Astrocyte (in vitro differentiated cells and primary cell): ENCODE data around the gene SPNS2. TPM values are rescaled to one million over a fixed set of nuclear protein-coding genes. Genes with fewer than 3 reads are reported as not detected.

Experiments used
- DNase-seq: peaks from one replicate; pipeline ENCODE4 v3.0.0-alpha.2; 2010; ENCODE audit warnings: low read depth
- FAIRE-seq: peaks from 2 replicates; lab custom pipeline; 2011; peaks lifted over from hg19 to GRCh38; lab: Jason Lieb, UNC
- H2AFZ ChIP-seq: 2 replicates; pipeline ENCODE4 v1.6.0; 2012; ENCODE audit warnings: low read depth, low read length, inconsistent platforms
- H3K27ac ChIP-seq: 2 replicates; pipeline ENCODE4 v1.5.1; 2011; ENCODE audit warnings: low read depth, low read length, inconsistent platforms
- H3K27me3 ChIP-seq: 2 replicates; pipeline ENCODE4 v1.6.0; 2011; ENCODE audit warnings: low read length, inconsistent platforms; ENCODE audit not compliant: insufficient read depth
- H3K36me3 ChIP-seq: 2 replicates; pipeline ENCODE4 v1.5.1; 2011; ENCODE audit warnings: low read length, inconsistent platforms; ENCODE audit not compliant: insufficient read depth
- H3K4me1 ChIP-seq: 2 replicates; pipeline ENCODE4 v1.5.1; 2011; ENCODE audit warnings: low read length, inconsistent platforms; ENCODE audit not compliant: insufficient read depth
- H3K4me2 ChIP-seq: 2 replicates; pipeline ENCODE4 v1.6.0; 2012; ENCODE audit warnings: low read length, inconsistent platforms
- H3K4me3 ChIP-seq: 2 replicates; pipeline ENCODE4 v1.5.1; 2011; ENCODE audit warnings: low read depth, mild to moderate bottlenecking, low read length, inconsistent platforms; ENCODE audit not compliant: insufficient read depth
- H3K79me2 ChIP-seq: 2 replicates; pipeline ENCODE4 v1.6.0; 2012; ENCODE audit warnings: mild to moderate bottlenecking, low read length, inconsistent platforms; ENCODE audit not compliant: insufficient read depth
- H3K9ac ChIP-seq: 2 replicates; pipeline ENCODE4 v1.6.0; 2012; ENCODE audit warnings: mild to moderate bottlenecking, low read length, inconsistent platforms
- H3K9me3 ChIP-seq: 2 replicates; pipeline ENCODE4 v1.5.1; 2012; ENCODE audit warnings: low read depth, mild to moderate bottlenecking, low read length, inconsistent platforms; ENCODE audit not compliant: insufficient read depth
- H4K20me1 ChIP-seq: 2 replicates; pipeline ENCODE4 v1.6.0; 2012; ENCODE audit warnings: low read length, inconsistent platforms; ENCODE audit not compliant: insufficient read depth
- H3K27ac Mint-ChIP-seq: one replicate; pipeline ENCODE4 v1.8.0; 2021; ENCODE audit warnings: mild to moderate bottlenecking, mixed read lengths; ENCODE audit not compliant: unreplicated experiment
- H3K27me3 Mint-ChIP-seq: one replicate; pipeline ENCODE4 v1.8.0; 2021; ENCODE audit warnings: low read depth, mixed read lengths; ENCODE audit not compliant: unreplicated experiment
- H3K36me3 Mint-ChIP-seq: one replicate; pipeline ENCODE4 v1.8.0; 2021; ENCODE audit warnings: low read depth, mixed read lengths; ENCODE audit not compliant: unreplicated experiment
- H3K4me1 Mint-ChIP-seq: one replicate; pipeline ENCODE4 v1.8.0; 2021; ENCODE audit warnings: low read depth, mixed read lengths; ENCODE audit not compliant: unreplicated experiment
- H3K4me3 Mint-ChIP-seq: one replicate; pipeline ENCODE4 v1.8.0; 2021; ENCODE audit warnings: mild to moderate bottlenecking, moderate library complexity, mixed read lengths; ENCODE audit not compliant: unreplicated experiment
- H3K9me3 Mint-ChIP-seq: one replicate; pipeline ENCODE4 v1.8.0; 2021; ENCODE audit warnings: mild to moderate bottlenecking, mixed read lengths; ENCODE audit not compliant: unreplicated experiment
- CTCF ChIP-seq: IDR thresholded peaks from 2 replicates; pipeline ENCODE4 v1.5.1; 2011; ENCODE audit warnings: low read depth, mild to moderate bottlenecking, inconsistent platforms, low read length, moderate library complexity; ENCODE audit not compliant: insufficient read depth
- EZH2 ChIP-seq: IDR thresholded peaks from 2 replicates; pipeline ENCODE4 v1.6.1; 2012; ENCODE audit warnings: mild to moderate bottlenecking, low read length, inconsistent platforms; ENCODE audit not compliant: insufficient read depth
- total RNA-seq: library from RNA; stranded (reverse); gene quantifications from 2 replicates; pipeline ENCODE4 v1.2.1, GENCODE V29; 2021

Gene SPNS2
- total RNA-seq, 1 donor from 2014 or later: 4.3 TPM

- peaks cover 2% of the 10 kb centered on the region for H3K4me1 Mint-ChIP-seq
- FAIRE-seq (no peak), DNase-seq (no peak)
- TF ChIP-seq EZH2: no peak
- no peak for TF ChIP-seq CTCF
- H3K27ac Mint-ChIP-seq: no peak overlapping the region
- no peak overlapping the region for H3K27ac ChIP-seq
- no peak overlapping the region for H2AFZ ChIP-seq
- no peak overlapping the region for H3K4me3 ChIP-seq
- H3K9me3 Mint-ChIP-seq: no peaks in the 10 kb centered on the region
- no peak overlapping the region for H3K4me3 Mint-ChIP-seq
- H3K27me3 Mint-ChIP-seq: peaks cover 18% of the 10 kb centered on the region
- no peaks in the 10 kb centered on the region for H3K27me3 ChIP-seq
- no peak overlapping the region for H3K9ac ChIP-seq
- no peaks in the 10 kb centered on the region for H3K36me3 ChIP-seq
- peaks cover 3% of the 10 kb centered on the region for H3K4me1 ChIP-seq
- no peak overlapping the region for H3K4me2 ChIP-seq
- H3K36me3 Mint-ChIP-seq: no peaks in the 10 kb centered on the region
- no peaks in the 10 kb centered on the region for H3K79me2 ChIP-seq
- peaks cover 15% of the 10 kb centered on the region for H4K20me1 ChIP-seq
- H3K9me3 ChIP-seq: no peaks in the 10 kb centered on the region
Measured at GRCh38 chr17:4534515-4534914, 35.8 kb downstream of the SPNS2 start.

GRCh38 chr17:4534928-4535666 is 36.4 kb downstream of the SPNS2 start:
- Mint-ChIP-seq H3K27ac (peak overlapping the region; percentile 69), H3K9me3 (no peaks in the 10 kb centered on the region), H3K4me3 (no peak overlapping the region), H3K27me3 (peaks cover 16% of the 10 kb centered on the region), H3K36me3 (no peaks in the 10 kb centered on the region), H3K4me1 (peaks cover 2% of the 10 kb centered on the region)
- no peaks in the 10 kb centered on the region for H3K27me3 ChIP-seq
- no peak overlapping the region for H3K9ac ChIP-seq
- no peaks in the 10 kb centered on the region for H3K36me3 ChIP-seq
- H3K9me3 ChIP-seq: no peaks in the 10 kb centered on the region
- H3K4me1 ChIP-seq: peaks cover 3% of the 10 kb centered on the region
- no peaks in the 10 kb centered on the region for H3K79me2 ChIP-seq
- TF ChIP-seq EZH2 (no peak), CTCF (no peak)
- DNase-seq (no peak), FAIRE-seq (no peak)
- no peak overlapping the region for H3K27ac ChIP-seq
- H3K4me2 ChIP-seq: no peak overlapping the region
- H4K20me1 ChIP-seq: peaks cover 15% of the 10 kb centered on the region
- H2AFZ ChIP-seq: no peak overlapping the region
- H3K4me3 ChIP-seq: no peak overlapping the region

- H3K36me3 Mint-ChIP-seq: no peaks in the 10 kb centered on the region
- no peak overlapping the region for H3K4me3 Mint-ChIP-seq
- H3K9ac ChIP-seq: no peak overlapping the region
- H3K4me3 ChIP-seq: no peak overlapping the region
- H3K9me3 ChIP-seq: no peaks in the 10 kb centered on the region
- H2AFZ ChIP-seq: no peak overlapping the region
- no peak overlapping the region for H3K27ac ChIP-seq
- H3K36me3 ChIP-seq: no peaks in the 10 kb centered on the region
- peaks cover 13% of the 10 kb centered on the region for H3K27me3 Mint-ChIP-seq
- no peak for DNase-seq
- FAIRE-seq: no peak
- H3K4me1 Mint-ChIP-seq: peaks cover 2% of the 10 kb centered on the region
- no peaks in the 10 kb centered on the region for H3K79me2 ChIP-seq
- peaks cover 3% of the 10 kb centered on the region for H3K4me1 ChIP-seq
- H3K9me3 Mint-ChIP-seq: no peaks in the 10 kb centered on the region
- peak overlapping the region; percentile 69 for H3K27ac Mint-ChIP-seq
- H3K4me2 ChIP-seq: no peak overlapping the region
- TF ChIP-seq EZH2: no peak
- TF ChIP-seq CTCF: no peak
- H4K20me1 ChIP-seq: peaks cover 15% of the 10 kb centered on the region
- no peaks in the 10 kb centered on the region for H3K27me3 ChIP-seq
Measured at GRCh38 chr17:4535667-4536258, 37.1 kb downstream of the SPNS2 start.
